BJ (cell line): ENCODE results near the gene ZNF345. TPM values are rescaled to one million over a fixed set of nuclear protein-coding genes. Genes with fewer than 3 reads are reported as not detected.

Source experiments
- CTCF ChIA-PET: fragments of 350-600 bp; formaldehyde crosslinking; extraction: SDS; loops from one replicate; lab custom pipeline; 2021; ENCODE audit warnings: antibody characterized with exemption, inconsistent platforms; lab: Yijun Ruan, JAX
- POLR2A ChIA-PET: fragments of 300-600 bp; sonication (Branson Sonifier 250); formaldehyde crosslinking; extraction: SDS; loops from one replicate; lab custom pipeline; 2021; ENCODE audit warnings: antibody characterized with exemption; lab: Charles Lee
- DNase-seq: peaks from one replicate; pipeline ENCODE4 v3.0.0-alpha.2; 2011; ENCODE audit warnings: low read depth
- H3K27me3 ChIP-seq: 2 replicates; pipeline ENCODE4 v1.6.0; 2011; ENCODE audit warnings: low read length; ENCODE audit not compliant: control insufficient read depth, insufficient read depth
- H3K36me3 ChIP-seq: 2 replicates; pipeline ENCODE4 v1.5.1; 2011; ENCODE audit warnings: low read length; ENCODE audit not compliant: control insufficient read depth, insufficient read depth
- H3K4me3 ChIP-seq: 2 replicates; pipeline ENCODE4 v1.5.1; 2011; ENCODE audit warnings: low read depth, mild to moderate bottlenecking, control low read depth, low read length
- polyA plus RNA-seq: library from polyadenylated mRNA; depleted of rRNA; stranded (reverse); fragments of >200 nt; gene quantifications from 2 replicates; pipeline ENCODE4 v1.2.3, GENCODE V29; 2011; rRNA removed
- small RNA-seq: library from RNA; depleted of rRNA; stranded (forward); fragments of <200 nt; gene quantifications from one replicate; pipeline ENCODE3, GENCODE V24; 2012; ENCODE audit warnings: low replicate concordance, low read depth; ENCODE audit not compliant: insufficient read length
- TF ChIP-seq, protein P1 (sequence below): IDR thresholded peaks from 2 replicates; pipeline ENCODE4 v1.5.1; 2011; ENCODE audit warnings: low read depth, mild to moderate bottlenecking, control low read depth, inconsistent platforms, low read length, moderate library complexity; ENCODE audit not compliant: insufficient read depth

ZNF345 gene
- polyA plus RNA-seq, 1 experiment: 1.3 TPM

DNA sequence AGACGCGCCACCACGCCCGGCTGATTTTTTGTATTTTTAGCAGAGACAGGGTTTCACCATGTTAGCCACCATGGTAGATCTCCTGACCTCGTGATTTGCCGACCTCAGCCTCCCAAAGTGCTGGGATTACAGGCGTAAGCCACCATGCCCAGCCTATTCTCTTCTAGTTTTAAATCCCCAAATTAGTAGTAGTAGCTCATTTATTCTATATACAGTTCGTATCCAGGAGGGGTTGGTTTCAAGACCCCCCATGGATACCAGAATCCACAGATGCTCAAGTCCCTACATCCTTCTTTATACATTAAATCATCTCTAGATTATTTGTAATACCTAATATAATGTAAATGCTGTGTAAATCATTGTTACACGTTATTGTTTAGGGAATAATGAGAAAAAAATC is 67.4 kb downstream of the ZNF345 start:
- no peak for DNase-seq
- ChIA-PET CTCF (no interaction called here), POLR2A (no interaction called here)
- H3K27me3 ChIP-seq: no peaks in the 10 kb centered on the region
- no peak overlapping the region for H3K4me3 ChIP-seq
- H3K36me3 ChIP-seq: peaks cover 5% of the 10 kb centered on the region
- TF ChIP-seq, protein P1, sequence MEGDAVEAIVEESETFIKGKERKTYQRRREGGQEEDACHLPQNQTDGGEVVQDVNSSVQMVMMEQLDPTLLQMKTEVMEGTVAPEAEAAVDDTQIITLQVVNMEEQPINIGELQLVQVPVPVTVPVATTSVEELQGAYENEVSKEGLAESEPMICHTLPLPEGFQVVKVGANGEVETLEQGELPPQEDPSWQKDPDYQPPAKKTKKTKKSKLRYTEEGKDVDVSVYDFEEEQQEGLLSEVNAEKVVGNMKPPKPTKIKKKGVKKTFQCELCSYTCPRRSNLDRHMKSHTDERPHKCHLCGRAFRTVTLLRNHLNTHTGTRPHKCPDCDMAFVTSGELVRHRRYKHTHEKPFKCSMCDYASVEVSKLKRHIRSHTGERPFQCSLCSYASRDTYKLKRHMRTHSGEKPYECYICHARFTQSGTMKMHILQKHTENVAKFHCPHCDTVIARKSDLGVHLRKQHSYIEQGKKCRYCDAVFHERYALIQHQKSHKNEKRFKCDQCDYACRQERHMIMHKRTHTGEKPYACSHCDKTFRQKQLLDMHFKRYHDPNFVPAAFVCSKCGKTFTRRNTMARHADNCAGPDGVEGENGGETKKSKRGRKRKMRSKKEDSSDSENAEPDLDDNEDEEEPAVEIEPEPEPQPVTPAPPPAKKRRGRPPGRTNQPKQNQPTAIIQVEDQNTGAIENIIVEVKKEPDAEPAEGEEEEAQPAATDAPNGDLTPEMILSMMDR: no peak

Small RNA genes within 50 kb of the gene (small RNA-seq; reads per million reads assigned to genes)
- not detected for gene RF00019

Other genes starting within 250 kb of the ZNF345 start
- gene ZNF382, start 245.6 kb upstream of the ZNF345 start, polyA plus RNA-seq: 0.60 and 1.1 TPM in 2 replicates
- gene ZNF461, start 184.0 kb upstream of the ZNF345 start, polyA plus RNA-seq: 1.9 and 4.1 TPM in 2 replicates
- gene ZNF567, start 163.3 kb upstream of the ZNF345 start, polyA plus RNA-seq: 2.6 and 5.7 TPM in 2 replicates
- 0.56 and 1.1 TPM in 2 replicates for gene ZNF850, start 78.1 kb upstream of the ZNF345 start, polyA plus RNA-seq
- gene ZNF790, start 12.5 kb upstream of the ZNF345 start, polyA plus RNA-seq: 0.90 and 2.0 TPM in 2 replicates
- gene ZNF829, start 65.4 kb downstream of the ZNF345 start, polyA plus RNA-seq: 1.2 and 1.5 TPM in 2 replicates
- 5.4 and 7.0 TPM in 2 replicates for gene ZNF568, start 65.5 kb downstream of the ZNF345 start, polyA plus RNA-seq
- gene ZNF420, start 227.6 kb downstream of the ZNF345 start, polyA plus RNA-seq: 2.7 and 3.1 TPM in 2 replicates